ENCODE measurements around the gene CBLB.

The CBLB gene

GRCh38 chr3:105613120-105613519, 255.7 kb downstream of the CBLB start:
- no peak for DNase-seq

DNA sequence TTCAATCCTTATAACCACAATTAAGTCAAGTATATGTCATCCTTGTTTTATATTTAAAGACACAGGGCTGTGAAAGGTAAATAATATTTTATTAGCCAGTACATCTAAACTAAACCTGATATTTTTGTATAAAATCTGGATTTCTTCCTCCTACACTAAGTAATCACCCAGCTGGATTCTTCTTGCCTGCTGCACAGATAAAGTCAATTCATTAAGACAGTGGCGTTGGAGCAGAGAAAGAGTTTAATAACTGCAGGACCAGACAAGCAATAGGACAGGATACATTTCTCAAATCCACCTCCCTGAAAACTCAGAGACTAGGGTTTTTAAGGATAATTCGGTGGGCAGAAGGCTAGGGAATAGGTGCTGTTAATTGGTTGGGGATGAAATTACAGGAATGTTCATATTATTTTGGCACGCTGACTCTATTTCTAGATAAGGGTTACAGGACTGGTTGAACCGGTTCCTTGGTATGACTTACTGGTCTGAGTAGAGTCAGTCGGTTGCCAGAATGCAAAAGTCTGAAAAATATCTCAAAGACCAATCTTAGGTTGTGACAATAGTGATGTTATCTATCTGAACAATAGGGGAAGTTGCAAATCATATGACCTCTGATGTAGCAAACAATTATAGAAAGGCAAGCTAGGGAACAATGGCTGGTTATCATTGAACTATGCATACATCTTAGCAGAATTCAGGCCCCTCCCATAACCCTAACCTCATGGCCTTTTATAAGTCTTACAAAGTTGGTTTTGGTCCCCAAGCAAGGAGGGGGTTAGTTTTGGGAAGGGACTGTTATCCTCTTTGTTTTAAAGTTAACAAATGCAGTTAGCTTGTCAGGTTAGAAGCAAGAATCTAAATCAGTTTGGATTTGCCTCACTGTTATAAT, 257.3 kb downstream of the CBLB start:
- DNase-seq = no peak

- DNase-seq = no peak
Measured at GRCh38 chr3:105610473-105610872, 258.3 kb downstream of the CBLB start.

- DNase-seq = no peak
Measured at GRCh38 chr3:105608623-105609022, 260.2 kb downstream of the CBLB start.

DNA sequence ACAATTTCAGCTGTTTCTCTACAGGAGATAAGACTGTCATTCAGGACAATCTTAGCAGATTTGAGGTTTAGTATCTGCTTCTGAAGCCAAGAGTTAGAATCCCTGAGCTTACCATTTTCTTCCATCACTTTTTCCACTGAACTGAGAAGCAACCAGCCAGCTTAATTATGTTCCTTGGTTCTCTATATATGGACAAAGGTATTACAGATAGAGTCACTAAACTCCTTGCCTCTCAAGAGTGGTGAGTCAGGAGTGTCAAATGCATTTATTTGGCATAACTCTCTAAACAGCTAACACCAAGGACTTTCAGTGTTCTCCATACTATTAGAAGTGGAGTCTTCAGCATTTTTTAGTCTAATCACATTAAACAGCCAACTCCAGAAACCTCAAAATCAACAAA, 262.8 kb downstream of the CBLB start:
- no peak for DNase-seq

Data from KG1 (cell line).